ELF-1 (cell line): ENCODE data around the gene PECR.

Experiments used
- DNase-seq: peaks from one replicate; pipeline ENCODE4 v3.0.0-alpha.2; 2016; ENCODE audit warnings: low read depth, low spot score

Gene PECR

GRCh38 chr2:216002101-216002678 is 79.4 kb downstream of the PECR start:
- peak; percentile 39 for DNase-seq

DNA sequence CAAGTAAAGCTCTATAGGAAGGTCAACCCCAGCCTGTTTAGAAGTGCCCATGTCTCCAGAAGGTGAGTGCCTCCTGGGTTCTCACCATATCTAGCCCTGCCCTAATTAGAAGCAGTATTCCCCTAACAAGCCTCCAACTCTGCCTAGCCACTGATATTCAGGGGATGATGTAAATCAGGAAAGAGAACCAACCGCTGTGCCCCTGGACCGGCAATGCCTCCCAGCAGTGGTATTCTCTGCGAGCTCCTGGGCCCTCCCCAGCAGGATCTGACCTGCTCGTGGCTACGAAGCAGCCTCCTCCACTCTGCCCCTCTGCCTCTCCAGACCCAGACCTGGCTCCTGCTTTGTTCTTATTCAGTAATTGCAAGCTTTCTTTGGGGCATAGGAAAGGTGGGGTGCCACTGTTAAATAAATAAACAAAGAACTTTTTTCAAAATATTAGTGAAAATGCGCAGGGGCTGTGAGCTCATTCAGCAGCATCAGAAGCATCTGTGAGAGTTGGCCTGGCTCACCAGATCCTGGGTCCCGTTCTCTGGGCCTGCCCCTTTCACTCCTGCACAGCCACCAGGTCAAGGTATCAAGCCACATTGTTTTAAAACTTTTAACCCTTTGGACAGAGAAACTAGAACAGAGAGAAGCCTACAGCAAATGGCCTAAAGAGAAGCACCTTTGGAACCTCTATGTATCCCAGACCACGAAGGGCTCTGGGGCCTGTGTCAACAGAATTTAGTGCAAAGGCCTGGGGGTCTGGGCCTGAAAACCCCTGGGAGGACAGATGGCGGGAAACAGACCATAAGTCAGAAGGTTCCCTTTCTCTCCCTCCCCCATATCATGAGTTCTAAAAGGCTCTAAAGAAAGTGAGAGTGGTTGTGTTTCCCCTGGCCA is 80.2 kb downstream of the PECR start:
- no peak for DNase-seq

GRCh38 chr2:215998636-215999035 is 83.0 kb downstream of the PECR start:
- DNase-seq: no peak

DNA sequence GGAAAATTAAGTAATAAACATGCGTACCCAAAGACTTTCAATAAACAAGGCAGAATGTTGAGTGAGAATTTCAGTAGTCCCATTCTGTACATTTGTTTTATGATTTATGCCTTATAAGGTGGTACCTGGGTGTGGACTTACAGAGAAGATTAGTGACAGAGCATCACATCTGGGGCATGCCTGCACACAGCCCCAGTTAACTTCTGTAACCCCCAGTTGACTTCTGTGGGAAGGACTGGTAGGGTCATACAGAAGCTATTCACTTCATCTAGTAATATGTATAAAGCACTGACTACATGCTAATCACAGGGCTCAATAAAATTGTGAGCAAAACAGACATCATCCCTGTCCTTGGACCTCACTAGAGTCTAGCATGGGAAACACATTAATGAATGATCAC is 84.4 kb downstream of the PECR start:
- DNase-seq: no peak

DNA sequence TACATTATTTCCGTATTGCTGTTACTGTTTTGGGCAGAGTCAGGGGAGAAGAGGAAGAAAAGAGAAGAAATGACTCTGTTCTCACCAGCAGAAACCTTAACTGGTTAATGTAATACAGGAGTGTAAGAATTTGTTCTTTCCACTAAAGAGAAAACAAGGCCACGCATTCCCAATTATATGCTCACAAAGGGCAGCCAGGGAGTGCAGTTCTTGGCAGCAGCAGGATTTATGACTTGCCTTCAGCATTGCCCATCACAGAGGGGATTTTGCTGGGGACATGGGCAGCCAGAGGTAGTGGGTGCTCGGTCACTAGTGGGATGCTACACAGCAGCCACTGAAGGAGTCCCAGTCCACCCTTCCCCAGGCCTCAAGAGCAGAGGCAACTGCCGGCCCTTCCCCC is 86.7 kb downstream of the PECR start:
- DNase-seq: no peak

GRCh38 chr2:215988556-215989207 is 92.9 kb downstream of the PECR start:
- peak; percentile 53 for DNase-seq
